ENCODE data around the gene GTF3C1. TPM values are rescaled to one million over a fixed set of nuclear protein-coding genes. Genes with fewer than 3 reads are reported as not detected.

GTF3C1 gene
- total RNA-seq, 4 donors from 2014 or later: 73.2 to 247 (median 85.3) TPM

DNA sequence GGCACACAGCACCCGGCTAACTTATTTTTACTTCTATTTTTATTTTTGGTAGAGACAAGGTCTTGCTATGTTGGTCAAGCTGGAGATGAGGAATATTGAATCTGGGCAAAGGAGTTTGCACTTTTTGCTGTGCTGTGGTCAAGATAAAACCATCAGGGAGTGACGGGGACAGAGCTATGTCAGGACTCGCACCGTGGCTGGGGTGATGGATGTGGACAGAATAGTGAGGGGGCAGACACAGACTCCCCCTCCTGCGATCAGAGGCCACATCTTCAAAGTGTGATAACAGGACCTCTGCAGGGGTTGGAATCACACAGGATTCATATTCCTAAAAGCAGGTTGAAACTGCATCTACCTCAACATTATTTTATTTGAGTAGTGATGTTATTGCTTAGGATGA is 122.2 kb downstream of the GTF3C1 start:
- Histone ChIP-seq H3K27ac (no peak overlapping the region), H3K4me1 (no peaks in the 10 kb centered on the region), H3K27me3 (no peaks in the 10 kb centered on the region), H3K4me3 (no peak overlapping the region), H3K9me3 (peaks cover 0 to under 1% of the 10 kb centered on the region in 2 donors), H3K36me3 (no peaks in the 10 kb centered on the region)
- intact Hi-C loops (cut with DNase I; ENCODE audit: low total_unique reads): no loop called here
- TF ChIP-seq CTCF (IDR thresholded peaks at IDR 0.05) (no peak), POLR2A (IDR thresholded peaks at IDR 0.05) (no peak)
- no peak for DNase-seq

GRCh38 chr16:27426423-27427408 is 123.0 kb downstream of the GTF3C1 start:
- intact Hi-C loops (cut with DNase I; ENCODE audit: low total_unique reads): no loop called here
- no peak overlapping the region for H3K4me3 ChIP-seq
- H3K27ac ChIP-seq: no peak overlapping the region
- DNase-seq: no peak
- H3K9me3 ChIP-seq: peaks cover 0 to 9% of the 10 kb centered on the region in 2 donors
- H3K27me3 ChIP-seq: no peaks in the 10 kb centered on the region
- TF ChIP-seq POLR2A (IDR thresholded peaks at IDR 0.05): no peak
- TF ChIP-seq CTCF (IDR thresholded peaks at IDR 0.05): no peak
- H3K4me1 ChIP-seq: no peaks in the 10 kb centered on the region
- H3K36me3 ChIP-seq: no peaks in the 10 kb centered on the region

- H3K27me3 ChIP-seq: no peaks in the 10 kb centered on the region
- no peak for TF ChIP-seq CTCF (IDR thresholded peaks at IDR 0.05)
- TF ChIP-seq POLR2A (IDR thresholded peaks at IDR 0.05): no peak
- H3K9me3 ChIP-seq: peaks cover 0 to 11% of the 10 kb centered on the region in 2 donors
- no peaks in the 10 kb centered on the region for H3K36me3 ChIP-seq
- H3K27ac ChIP-seq: no peak overlapping the region
- DNase-seq: no peak
- no peak overlapping the region for H3K4me3 ChIP-seq
- H3K4me1 ChIP-seq: no peaks in the 10 kb centered on the region
- intact Hi-C loops (cut with DNase I; ENCODE audit: low total_unique reads): no loop called here
Measured at GRCh38 chr16:27425961-27426360, 123.8 kb downstream of the GTF3C1 start.

- no peak for DNase-seq
- H3K4me3 ChIP-seq: no peak overlapping the region
- peaks cover 0 to 11% of the 10 kb centered on the region in 2 donors for H3K9me3 ChIP-seq
- TF ChIP-seq CTCF (IDR thresholded peaks at IDR 0.05): no peak
- no peak for TF ChIP-seq POLR2A (IDR thresholded peaks at IDR 0.05)
- no peaks in the 10 kb centered on the region for H3K27me3 ChIP-seq
- intact Hi-C loops (cut with DNase I; ENCODE audit: low total_unique reads): no loop called here
- H3K36me3 ChIP-seq: no peaks in the 10 kb centered on the region
- no peaks in the 10 kb centered on the region for H3K4me1 ChIP-seq
- H3K27ac ChIP-seq: no peak overlapping the region
Measured at GRCh38 chr16:27424772-27425498, 124.8 kb downstream of the GTF3C1 start.

All from uterus (tissue), 4 donors.